H1 (cell line): ENCODE data around the gene CD63. TPM values are rescaled to one million over a fixed set of nuclear protein-coding genes. Genes with fewer than 3 reads are reported as not detected.
A peak's percentile ranks its signal among the peaks of the same experiment; 100 is the strongest.

Experiments used
- CTCF ChIA-PET: fragments of 300-600 bp; sonication (Branson Sonifier 250); formaldehyde crosslinking; loops from one replicate; lab custom pipeline; 2021; ENCODE audit not compliant: partially characterized antibody; lab: Charles Lee
- POLR2A ChIA-PET: fragments of 300-600 bp; sonication (Branson Sonifier 250); formaldehyde crosslinking; loops from one replicate; lab custom pipeline; 2021; ENCODE audit warnings: inconsistent platforms; ENCODE audit not compliant: partially characterized antibody; lab: Charles Lee
- DNase-seq, 2 experiments: peaks; one replicate each; pipeline versions ENCODE4 v3.0.0 to v3.0.0-alpha.2; 2010 to 2022; ENCODE audit warnings: low spot score in 2 of 2, low read depth in 1 of 2, mixed read lengths in 1 of 2
- FAIRE-seq: peaks from 2 replicates; lab custom pipeline; 2011; peaks lifted over from hg19 to GRCh38; lab: Jason Lieb, UNC
- H2AFZ ChIP-seq: 2 replicates; pipeline ENCODE4 v1.8.1; 2012; ENCODE audit warnings: low read length, inconsistent platforms
- H2AK5ac ChIP-seq: 2 replicates; pipeline ENCODE4 v1.6.1; 2013; ENCODE audit warnings: low read depth, low read length
- H2BK120ac ChIP-seq: replicated peaks from 2 replicates; pipeline ENCODE3; 2013; ENCODE audit warnings: low read depth, low read length, inconsistent platforms
- H2BK12ac ChIP-seq: 2 replicates; pipeline ENCODE4 v1.6.1; 2013; ENCODE audit warnings: low read depth, low read length
- H2BK15ac ChIP-seq: 2 replicates; pipeline ENCODE4 v1.6.1; 2013; ENCODE audit warnings: low read length
- H2BK20ac ChIP-seq: 2 replicates; pipeline ENCODE4 v1.6.1; 2013; ENCODE audit warnings: low read length
- H2BK5ac ChIP-seq: 2 replicates; pipeline ENCODE4 v1.6.1; 2013; ENCODE audit warnings: low read depth, low read length
- H3K14ac ChIP-seq: 2 replicates; pipeline ENCODE4 v1.6.1; 2013; ENCODE audit warnings: inconsistent platforms; ENCODE audit not compliant: insufficient read length
- H3K18ac ChIP-seq: 2 replicates; pipeline ENCODE4 v1.6.1; 2013; ENCODE audit warnings: low read length; ENCODE audit errors: extremely low read depth
- H3K23ac ChIP-seq: 2 replicates; pipeline ENCODE4 v1.6.1; 2013; ENCODE audit warnings: inconsistent platforms; ENCODE audit not compliant: insufficient read length
- H3K23me2 ChIP-seq: 2 replicates; pipeline ENCODE4 v1.6.1; 2013; ENCODE audit warnings: low read depth, low read length
- H3K27ac ChIP-seq: 2 replicates; pipeline ENCODE4 v1.6.1; 2011; ENCODE audit warnings: low read depth, low read length, inconsistent platforms
- H3K27me3 ChIP-seq, 4 experiments: replicated peaks in 1 of 4; 1 replicate in 1 of 4; 2 replicates in 3 of 4; pipeline versions ENCODE4 v1.6.1 to v1.8.1; 2011 to 2013; ENCODE audit warnings: low read length in 3 of 4, mild to moderate bottlenecking in 3 of 4, inconsistent platforms in 2 of 4, mixed read lengths in 2 of 4, moderate library complexity in 1 of 4; ENCODE audit not compliant: control insufficient read depth in 3 of 4, insufficient read depth in 3 of 4; ENCODE audit errors: extremely low read depth in 1 of 4
- H3K36me3 ChIP-seq, 4 experiments: 2 replicates each; pipeline versions ENCODE4 v1.6.1 to v1.8.1; 2011 to 2013; ENCODE audit warnings: mild to moderate bottlenecking in 4 of 4, low read length in 3 of 4, moderate library complexity in 2 of 4, control low read depth in 1 of 4, inconsistent platforms in 1 of 4; ENCODE audit not compliant: insufficient read depth in 4 of 4, control insufficient read depth in 2 of 4
- H3K4ac ChIP-seq: replicated peaks from 2 replicates; pipeline ENCODE3; 2013; ENCODE audit warnings: low read length, low read depth, mixed read lengths, inconsistent platforms; ENCODE audit not compliant: insufficient read length
- H3K4me1 ChIP-seq, 4 experiments: replicated peaks in 1 of 4; 1 replicate in 1 of 4; 2 replicates in 3 of 4; pipeline versions ENCODE4 v1.6.1 to v1.8.1; 2011 to 2013; ENCODE audit warnings: low read length in 3 of 4, inconsistent platforms in 2 of 4, mixed read lengths in 1 of 4; ENCODE audit not compliant: insufficient read depth in 4 of 4, control insufficient read depth in 3 of 4
- H3K4me2 ChIP-seq, 2 experiments: 2 replicates each; pipeline versions ENCODE4 v1.6.1 to v1.8.1; 2011 to 2013; ENCODE audit warnings: low read depth in 2 of 2, low read length in 2 of 2, control low read depth in 1 of 2, inconsistent platforms in 1 of 2, mild to moderate bottlenecking in 1 of 2; ENCODE audit not compliant: insufficient read depth in 1 of 2
- H3K4me3 ChIP-seq, 4 experiments: fragments of 200-600, 300-600 bp in 1 of 4; sonication (generic), shearing (Covaris generic), sonication (Bioruptor Twin) in 1 of 4; 2 replicates each; pipeline versions ENCODE4 v1.5.1 to v1.8.1; 2011 to 2016; ENCODE audit warnings: low read length in 4 of 4, low read depth in 3 of 4, control low read depth in 2 of 4, inconsistent platforms in 2 of 4, mild to moderate bottlenecking in 2 of 4, mixed read lengths in 1 of 4, moderate library complexity in 1 of 4; ENCODE audit not compliant: insufficient read depth in 2 of 4; ENCODE audit errors: extremely low read depth in 1 of 4
- H3K56ac ChIP-seq: replicated peaks from 2 replicates; pipeline ENCODE3; 2013; ENCODE audit warnings: low read depth, mild to moderate bottlenecking, mixed read lengths, low read length, inconsistent platforms; ENCODE audit not compliant: insufficient read length
- H3K79me1 ChIP-seq: 2 replicates; pipeline ENCODE4 v1.6.1; 2013; ENCODE audit warnings: low read depth, low read length, control low read depth
- H3K79me2 ChIP-seq, 2 experiments: 2 replicates each; pipeline versions ENCODE4 v1.6.1 to v1.8.1; 2012 to 2013; ENCODE audit warnings: low read length in 2 of 2, mild to moderate bottlenecking in 2 of 2, inconsistent platforms in 1 of 2; ENCODE audit not compliant: insufficient read depth in 2 of 2, control insufficient read depth in 1 of 2
- H3K9ac ChIP-seq, 4 experiments: replicated peaks in 1 of 4; 1 replicate in 1 of 4; 2 replicates in 3 of 4; pipeline versions ENCODE4 v1.6.1 to v1.8.1; 2011 to 2013; ENCODE audit warnings: low read depth in 3 of 4, low read length in 3 of 4, control low read depth in 2 of 4, mild to moderate bottlenecking in 2 of 4, moderate library complexity in 2 of 4, inconsistent platforms in 1 of 4; ENCODE audit errors: extremely low read depth in 1 of 4
- H3K9me3 ChIP-seq, 2 experiments: 2 replicates each; pipeline versions ENCODE4 v1.6.1 to v1.8.1; 2012 to 2013; ENCODE audit warnings: mild to moderate bottlenecking in 2 of 2, moderate library complexity in 2 of 2, control low read depth in 1 of 2, inconsistent platforms in 1 of 2, low read depth in 1 of 2, low read length in 1 of 2, mixed read lengths in 1 of 2; ENCODE audit not compliant: insufficient read depth in 2 of 2
- H4K20me1 ChIP-seq, 2 experiments: replicated peaks in 1 of 2; 2 replicates each; pipeline versions ENCODE3 to v1.8.1; 2011 to 2013; ENCODE audit warnings: inconsistent platforms in 2 of 2, low read length in 2 of 2, mild to moderate bottlenecking in 1 of 2; ENCODE audit not compliant: insufficient read depth in 2 of 2, control insufficient read depth in 1 of 2
- H4K5ac ChIP-seq: 2 replicates; pipeline ENCODE4 v1.6.1; 2013; ENCODE audit warnings: low read length, low read depth, mixed read lengths, inconsistent platforms; ENCODE audit not compliant: insufficient read length
- H4K8ac ChIP-seq: 2 replicates; pipeline ENCODE4 v1.8.0; 2013; ENCODE audit warnings: mild to moderate bottlenecking, moderate library complexity, low read length, inconsistent platforms; ENCODE audit not compliant: insufficient read depth; ENCODE audit errors: extremely low read depth
- H4K91ac ChIP-seq: replicated peaks from 2 replicates; pipeline ENCODE3; 2013; ENCODE audit warnings: low read length, mixed read lengths, inconsistent platforms; ENCODE audit not compliant: insufficient read length
- BRCA1 ChIP-seq: IDR thresholded peaks from 2 replicates; pipeline ENCODE4 v1.6.1; 2012; ENCODE audit warnings: low read depth, low read length, improper control_type of control experiment
- CEBPB ChIP-seq: IDR thresholded peaks from 2 replicates; pipeline ENCODE4 v1.6.1; 2012; ENCODE audit warnings: low read depth, low read length
- CREB1 ChIP-seq: IDR thresholded peaks from 2 replicates; pipeline ENCODE4 v1.6.1; 2012; ENCODE audit warnings: inconsistent platforms
- EP300 ChIP-seq, 2 experiments: IDR thresholded peaks; 1 replicate in 1 of 2; 2 replicates in 1 of 2; pipeline ENCODE4 v1.6.1; 2011 to 2012; ENCODE audit warnings: low read depth in 2 of 2, low read length in 2 of 2, mild to moderate bottlenecking in 2 of 2, borderline replicate concordance in 1 of 2, inconsistent platforms in 1 of 2, moderate library complexity in 1 of 2
- EZH2 ChIP-seq: fragments of 200-600 bp; sonication (generic); IDR thresholded peaks from 2 replicates; pipeline ENCODE4 v1.7.1; 2012; ENCODE audit warnings: low read depth, mild to moderate bottlenecking, moderate library complexity, low read length, inconsistent platforms; ENCODE audit not compliant: severe bottlenecking
- KDM4A ChIP-seq: IDR thresholded peaks from one replicate; pipeline ENCODE4 v1.7.1; 2012; ENCODE audit warnings: low read depth, mild to moderate bottlenecking, moderate library complexity, low read length, inconsistent platforms; ENCODE audit not compliant: severe bottlenecking
- SIN3A ChIP-seq, 2 experiments: IDR thresholded peaks in 1 of 2; conservative IDR thresholded peaks in 1 of 2; 2 replicates each; pipeline ENCODE4 v1.6.1; 2011 to 2012; ENCODE audit warnings: low read length in 2 of 2, improper control_type of control experiment in 1 of 2, low read depth in 1 of 2, mild to moderate bottlenecking in 1 of 2
- SIRT6 ChIP-seq: IDR thresholded peaks from one replicate; pipeline ENCODE4 v1.7.1; 2012; ENCODE audit warnings: low read length, inconsistent platforms
- SIX5 ChIP-seq: IDR thresholded peaks from 2 replicates; pipeline ENCODE4 v1.6.1; 2011; ENCODE audit warnings: mild to moderate bottlenecking, low read depth, low read length
- TAF7 ChIP-seq: optimal IDR thresholded peaks from 2 replicates; pipeline ENCODE3; 2011; ENCODE audit warnings: low read depth, mild to moderate bottlenecking, inconsistent platforms, low read length, moderate library complexity, borderline replicate concordance
- TBP ChIP-seq: IDR thresholded peaks from 2 replicates; pipeline ENCODE4 v1.6.1; 2011; ENCODE audit warnings: low read depth, low read length, improper control_type of control experiment
- YY1 ChIP-seq: IDR thresholded peaks from 2 replicates; pipeline ENCODE4 v1.6.1; 2011; ENCODE audit warnings: low read depth, mild to moderate bottlenecking, low read length
- WGBS, 2 experiments: shearing (Covaris generic) in 1 of 2; methylation state at CpG; one replicate each; pipeline versions ENCODE4 v1.1.6 to v1.1.7; 2013 to 2015; ENCODE audit warnings: low lambda C conversion rate in 2 of 2, mixed read lengths in 2 of 2, inconsistent platforms in 1 of 2, low coverage in 1 of 2, missing lambda C conversion rate in 1 of 2; ENCODE audit not compliant: insufficient replicate concordance in 2 of 2, insufficient coverage in 1 of 2, insufficient read length in 1 of 2; ENCODE audit errors: extremely low coverage in 1 of 2, missing lambda C conversion rate in 1 of 2; 5-methylcytosine and 5-hydroxymethylcytosine counted together
- polyA plus RNA-seq, 7 experiments: library from polyadenylated mRNA; depleted of rRNA in 3 of 7; stranded (reverse) in 5 of 7; unstranded in 2 of 7; fragments of >200 nt in 5 of 7; fragments of 200-250 nt in 2 of 7; gene quantifications; 1 replicate in 5 of 7; 2 replicates in 1 of 7; 4 replicates in 1 of 7; pipeline versions ENCODE4 v1.2.1 to v1.2.3, GENCODE V29; 2011 to 2013; ENCODE audit warnings: missing spikeins in 2 of 7, mixed read lengths in 2 of 7
- total RNA-seq: library from RNA; stranded (reverse); fragmentation: NEBNext Ultra II Directional; extraction: Animal tissue kit (Norgen Biotek cat#: 25700); gene quantifications from 2 replicates; pipeline ENCODE4 v1.2.1, GENCODE V29; 2021
- TF ChIP-seq, protein P1 (sequence below): IDR thresholded peaks from 2 replicates; pipeline ENCODE4 v1.6.1; 2011; ENCODE audit warnings: low read depth, mild to moderate bottlenecking, low read length; ENCODE audit not compliant: insufficient read depth

The CD63 gene
- total and polyA plus RNA-seq, 2 of the 8 experiments (the other 6 are each of a cell fraction or from before 2014, with no cell fraction given) = 440 to 526 TPM

GRCh38 chr12:55703288-55703687 lies 25.5 kb downstream of the CD63 start:
- 91% methylated on average over 2 of the region's 2 CpGs; no CpG with 5 or more reads in 1 of the 2 experiments for WGBS, 2 experiments
- no peaks in the 10 kb centered on the region for H3K9me3 ChIP-seq
- CTCF ChIA-PET = interaction anchor here (0.6 to 5.1 kb wide), 8 partner anchors 11 to 47 kb away, joined by 3 to 38 read pairs (median 3); partner anchors contain the start of gene RDH5
- TF ChIP-seq, protein P1, sequence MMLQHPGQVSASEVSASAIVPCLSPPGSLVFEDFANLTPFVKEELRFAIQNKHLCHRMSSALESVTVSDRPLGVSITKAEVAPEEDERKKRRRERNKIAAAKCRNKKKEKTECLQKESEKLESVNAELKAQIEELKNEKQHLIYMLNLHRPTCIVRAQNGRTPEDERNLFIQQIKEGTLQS = no peak
- TF ChIP-seq SIN3A (conservative IDR thresholded peaks at IDR 0.05 in 1 of 2, IDR thresholded peaks at IDR 0.05 in 1 of 2; ENCODE audit: low read depth in 1 of 2, low read length in 2 of 2) (no peak), TBP (no peak), YY1 (no peak), TAF7 (no peak), EP300 (IDR thresholded peaks at IDR 0.05; ENCODE audit: borderline replicate concordance in 1 of 2, low read depth in 2 of 2, low read length in 2 of 2) (no peak), SIX5 (no peak), CEBPB (no peak), KDM4A (no peak), BRCA1 (no peak), EZH2 (no peak), SIRT6 (no peak), CREB1 (no peak)

More at GRCh38 chr12:55703288-55703687, 25.5 kb downstream of the CD63 start:
- Histone ChIP-seq H3K27me3 (peaks cover 0 to 3% (median 0%) of the 10 kb centered on the region in 4 experiments; a peak in 3 of 7 replicates), H3K4me3 (no peak overlapping the region), H2BK120ac (no peak overlapping the region), H3K4me1 (peaks cover 0 to 13% (median 6%) of the 10 kb centered on the region in 4 experiments; a peak in 5 of 7 replicates), H4K20me1 (peaks cover 0 to 16% of the 10 kb centered on the region in 2 experiments), H3K18ac (no peak overlapping the region), H2BK12ac (no peak overlapping the region), H2AFZ (no peak overlapping the region), H3K14ac (no peak overlapping the region), H2BK5ac (0 out of 2 replicates have a peak overlapping the region, but pooled peaks have one; percentile 16), H4K8ac (no peak overlapping the region), H3K9ac (no peak overlapping the region), H2AK5ac (0 out of 2 replicates have a peak overlapping the region, but pooled peaks have one; percentile 39), H3K79me2 (peaks cover 0 to 32% of the 10 kb centered on the region in 2 experiments; a peak in 2 of 4 replicates), H3K4ac (no peak overlapping the region), H3K56ac (no peak overlapping the region), H3K79me1 (peaks cover 14% of the 10 kb centered on the region; the same call in 1 of the 2 replicates), H3K36me3 (peaks cover 0 to 3% (median 1%) of the 10 kb centered on the region in 4 experiments; a peak in 2 of 8 replicates), H3K23ac (no peak overlapping the region), H4K91ac (no peak overlapping the region), H2BK15ac (no peak overlapping the region), H3K4me2 (no peak overlapping the region), H2BK20ac (no peak overlapping the region), H4K5ac (no peak overlapping the region), H3K23me2 (peaks cover 11% of the 10 kb centered on the region; the same call in 1 of the 2 replicates), H3K27ac (no peak overlapping the region)
- DNase-seq (no peak), FAIRE-seq (no peak)
- POLR2A ChIA-PET = no interaction called here
